Muscle layer of colon (tissue), 2 donors: ENCODE measurements around the gene ABRACL.
"Not testable (repeated sequence)": the region's sequence is repeated elsewhere in the genome, so short reads cannot be mapped to it uniquely, and the experiment has no call there.

Experiments used
- H3K27ac ChIP-seq: one replicate; pipeline ENCODE4 v1.7.0; 2013; ENCODE audit warnings: low read depth, mild to moderate bottlenecking, low read length, moderate library complexity
- H3K27me3 ChIP-seq, 2 donors: one replicate each; pipeline ENCODE4 v1.7.0; 2013; ENCODE audit warnings: low read length in 2 of 2, mild to moderate bottlenecking in 2 of 2; ENCODE audit not compliant: insufficient read depth in 2 of 2, control insufficient read depth in 1 of 2
- H3K36me3 ChIP-seq: one replicate; pipeline ENCODE4 v1.7.0; 2013; ENCODE audit warnings: mild to moderate bottlenecking, low read length; ENCODE audit not compliant: insufficient read depth
- H3K4me1 ChIP-seq: one replicate; pipeline ENCODE4 v1.7.0; 2013; ENCODE audit warnings: mild to moderate bottlenecking, low read length; ENCODE audit not compliant: insufficient read depth
- H3K4me3 ChIP-seq, 2 donors: one replicate each; pipeline ENCODE4 v1.7.0; 2013; ENCODE audit warnings: low read length in 2 of 2, low read depth in 1 of 2, mild to moderate bottlenecking in 1 of 2, moderate library complexity in 1 of 2
- H3K9ac ChIP-seq: one replicate; pipeline ENCODE4 v1.7.0; 2013; ENCODE audit warnings: low read length
- H3K9me3 ChIP-seq: one replicate; pipeline ENCODE4 v1.7.0; 2013; ENCODE audit warnings: mild to moderate bottlenecking, low read length
- donor health status: abdominal sarcoma.
- donor health status: Adenocarcinoma of cecum.

Gene ABRACL

DNA sequence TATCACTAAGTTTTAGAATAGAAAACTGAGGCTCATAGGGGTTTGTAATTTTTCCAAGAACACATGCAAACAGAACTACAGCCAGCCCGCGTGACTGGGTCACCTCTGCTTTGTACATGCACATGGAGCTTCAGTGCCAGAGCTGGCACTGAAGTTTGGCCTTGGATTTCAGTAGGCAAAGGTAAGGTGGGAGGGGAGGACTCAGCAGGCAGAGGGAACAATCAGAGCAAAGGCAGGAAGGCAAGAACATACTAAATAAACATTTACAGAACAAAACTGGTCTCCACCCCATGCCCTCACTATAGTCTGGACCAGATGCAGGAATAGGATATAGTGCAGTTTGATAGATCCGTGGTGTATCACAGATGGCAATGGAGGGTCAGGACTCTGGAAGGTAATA lies 13.6 kb upstream of the ABRACL start:
- Histone ChIP-seq H3K4me1 (peaks cover 16% of the 10 kb centered on the region), H3K9me3 (no peaks in the 10 kb centered on the region), H3K4me3 (no peak overlapping the region), H3K36me3 (no peaks in the 10 kb centered on the region), H3K27ac (no peak overlapping the region), H3K27me3 (no peaks in the 10 kb centered on the region), H3K9ac (no peak overlapping the region)

DNA sequence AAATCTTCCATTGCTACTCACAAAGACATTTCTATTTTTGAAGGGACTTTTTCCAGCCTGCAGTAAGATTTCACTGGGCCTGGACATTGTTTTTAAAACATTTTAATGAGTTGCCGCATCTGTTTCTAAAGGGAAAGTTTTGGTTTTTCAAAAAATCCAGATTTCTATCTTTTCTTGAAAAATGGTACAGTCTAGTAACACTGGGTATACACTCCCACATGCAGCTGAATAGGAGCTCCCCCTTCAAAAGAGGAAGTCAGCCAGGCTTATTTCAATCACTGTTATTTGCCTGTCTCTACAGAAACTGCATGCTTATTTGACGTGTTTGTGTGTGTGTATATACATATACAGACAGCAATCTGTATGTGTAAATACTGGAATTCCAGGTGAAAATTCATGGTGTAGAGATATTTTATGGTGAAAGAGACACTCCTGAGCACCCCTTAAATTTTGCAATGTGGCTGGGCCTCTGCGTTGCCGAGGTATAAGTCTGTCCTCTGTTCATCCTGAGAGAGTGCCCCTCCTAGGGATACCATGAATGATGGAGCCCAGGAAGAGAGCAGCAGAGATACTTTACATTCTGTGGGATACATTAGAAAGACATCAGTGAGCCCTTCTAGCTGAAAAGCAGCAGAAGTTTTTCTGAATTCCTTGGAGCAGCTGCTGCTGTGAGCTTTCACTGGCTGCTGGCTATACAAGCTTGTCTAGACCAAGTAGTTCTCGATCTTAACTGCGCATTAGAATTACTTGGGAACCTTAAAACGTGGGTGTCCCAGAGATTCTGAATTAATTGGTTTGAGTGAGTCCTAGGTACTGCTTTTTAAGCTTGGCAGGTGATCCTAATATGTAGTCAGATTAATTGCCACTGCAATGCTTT lies 12.0 kb upstream of the ABRACL start:
- H3K4me3 ChIP-seq: no peak overlapping the region
- no peak overlapping the region for H3K27ac ChIP-seq
- no peaks in the 10 kb centered on the region for H3K9me3 ChIP-seq
- H3K9ac ChIP-seq: no peak overlapping the region
- no peaks in the 10 kb centered on the region for H3K36me3 ChIP-seq
- H3K27me3 ChIP-seq: no peaks in the 10 kb centered on the region
- peaks cover 16% of the 10 kb centered on the region for H3K4me1 ChIP-seq

DNA sequence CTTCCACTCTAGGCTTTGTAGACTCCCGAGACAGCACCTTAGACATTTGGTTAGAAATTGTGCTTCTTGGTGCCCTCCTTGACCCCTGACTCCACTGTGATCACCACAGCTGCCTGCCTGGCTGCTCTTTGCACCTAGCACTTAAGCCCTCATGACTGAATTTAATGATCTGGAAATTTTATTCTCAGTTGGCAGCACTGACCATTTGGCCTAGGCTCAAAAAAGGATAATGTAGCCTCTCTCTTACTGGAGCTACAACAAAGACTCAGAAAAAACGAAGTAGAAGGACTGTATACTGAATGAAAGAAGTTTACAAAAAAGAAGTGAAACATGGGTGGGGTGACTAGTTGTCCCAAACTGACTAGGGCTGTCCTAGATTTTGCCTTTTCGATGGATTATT lies 11.3 kb upstream of the ABRACL start:
- Histone ChIP-seq H3K4me1 (peaks cover 16% of the 10 kb centered on the region), H3K27ac (no peak overlapping the region), H3K9me3 (no peaks in the 10 kb centered on the region), H3K36me3 (no peaks in the 10 kb centered on the region), H3K4me3 (no peak overlapping the region), H3K9ac (no peak overlapping the region), H3K27me3 (no peaks in the 10 kb centered on the region)

DNA sequence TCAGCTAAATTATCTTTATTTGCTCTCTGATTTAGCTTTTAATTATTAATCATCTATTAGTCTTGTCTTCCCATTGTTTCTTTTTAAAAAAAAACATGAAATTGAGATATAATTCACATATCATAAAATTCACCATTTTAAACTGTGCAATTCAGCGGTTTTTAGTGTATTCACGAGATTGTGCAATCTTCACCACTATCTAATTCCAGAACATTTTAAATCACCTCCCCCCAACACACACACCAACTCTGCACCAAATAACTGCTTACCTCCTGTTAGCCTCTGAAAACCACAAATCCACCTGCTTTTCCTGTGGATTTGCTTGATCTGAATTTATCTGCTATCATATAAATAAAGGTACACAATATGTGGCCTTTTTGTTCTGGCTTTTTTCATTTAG lies 8.8 kb upstream of the ABRACL start:
- Histone ChIP-seq H3K36me3 (no peaks in the 10 kb centered on the region), H3K27ac (no peak overlapping the region), H3K4me1 (peaks cover 16% of the 10 kb centered on the region), H3K9ac (no peak overlapping the region), H3K9me3 (no peaks in the 10 kb centered on the region), H3K27me3 (no peaks in the 10 kb centered on the region), H3K4me3 (no peak overlapping the region)

DNA sequence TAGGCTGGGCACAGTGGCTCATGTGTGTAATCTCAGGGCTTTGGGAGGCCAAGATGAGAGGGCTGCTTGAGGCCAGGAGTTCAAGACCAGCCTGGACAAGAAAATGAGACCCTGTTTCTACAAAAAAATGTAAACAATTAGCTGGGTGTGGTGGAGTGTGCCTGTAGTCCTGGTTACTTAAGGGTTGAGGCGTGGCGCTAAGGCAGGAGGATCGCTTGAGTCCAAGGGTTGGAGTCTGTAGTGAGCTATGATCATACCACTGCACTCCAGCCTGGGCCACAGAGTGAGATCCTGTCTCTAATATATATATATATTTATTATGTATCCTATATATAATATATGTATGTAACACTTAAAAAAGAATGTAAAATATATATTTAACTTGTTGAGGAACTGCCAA lies 7.9 kb upstream of the ABRACL start:
- Histone ChIP-seq H3K36me3 (no peaks in the 10 kb centered on the region), H3K27ac (no peak overlapping the region), H3K27me3 (no peaks in the 10 kb centered on the region), H3K4me3 (no peak overlapping the region), H3K9ac (no peak overlapping the region), H3K4me1 (peaks cover 16% of the 10 kb centered on the region), H3K9me3 (no peaks in the 10 kb centered on the region)

DNA sequence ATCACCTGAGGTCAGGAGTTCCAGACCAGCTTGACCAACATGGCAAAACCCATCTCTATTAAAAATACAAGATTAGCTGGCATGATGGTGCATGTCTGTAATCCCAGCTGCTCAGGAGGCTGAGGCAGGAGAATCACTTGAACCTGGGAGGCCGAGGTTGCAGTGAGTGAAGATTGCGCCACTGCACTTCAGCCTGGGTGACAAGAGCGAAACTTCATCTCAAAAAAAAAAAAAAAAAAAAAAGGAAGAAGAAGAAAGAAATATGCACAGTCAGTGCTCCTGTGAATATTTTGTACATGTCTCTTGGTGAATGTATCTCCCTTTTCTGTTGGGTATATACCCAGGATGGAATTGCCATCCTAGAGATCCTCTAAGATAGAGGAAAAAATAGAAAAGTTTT lies 3.1 kb upstream of the ABRACL start:
- peaks cover 10% of the 10 kb centered on the region for H3K4me1 ChIP-seq
- not testable (repeated sequence) for H3K9ac ChIP-seq, H3K4me3 ChIP-seq, H3K27me3 ChIP-seq, H3K9me3 ChIP-seq, H3K36me3 ChIP-seq, H3K27ac ChIP-seq

DNA sequence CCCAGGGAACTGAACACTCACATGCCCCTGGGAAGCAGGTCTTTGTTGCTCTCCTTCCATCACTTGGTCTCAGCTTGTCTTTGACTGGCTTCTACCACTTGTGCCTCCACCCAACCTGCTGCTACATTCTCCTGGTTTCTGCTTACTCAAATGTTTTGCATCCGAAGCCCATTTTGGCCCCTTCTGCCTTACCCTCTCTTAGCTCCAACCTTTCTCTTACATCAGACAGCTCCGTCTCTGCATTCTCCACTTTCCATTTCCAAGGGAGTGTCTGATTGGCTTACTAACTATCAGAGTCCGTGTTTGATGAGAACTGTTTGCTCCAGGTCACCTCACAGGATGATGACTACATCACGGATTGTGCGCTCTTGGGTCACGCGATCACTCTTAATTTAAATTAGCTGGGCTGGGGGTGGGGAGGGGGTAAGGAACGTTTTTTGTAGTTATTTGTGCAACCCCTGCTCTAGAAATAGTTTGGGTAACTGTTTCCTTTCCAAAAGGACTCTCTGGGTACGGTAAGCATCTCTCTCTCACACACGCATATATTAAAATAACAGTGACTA lies 844 bp upstream of the ABRACL start:
- no peaks in the 10 kb centered on the region for H3K27me3 ChIP-seq
- H3K4me1 ChIP-seq: peaks cover 10% of the 10 kb centered on the region
- H3K36me3 ChIP-seq: no peaks in the 10 kb centered on the region
- H3K9me3 ChIP-seq: no peaks in the 10 kb centered on the region
- H3K4me3 ChIP-seq: peak overlapping the region; percentile 95
- H3K9ac ChIP-seq: peak overlapping the region; percentile 89
- H3K27ac ChIP-seq: peak overlapping the region; percentile 83

DNA sequence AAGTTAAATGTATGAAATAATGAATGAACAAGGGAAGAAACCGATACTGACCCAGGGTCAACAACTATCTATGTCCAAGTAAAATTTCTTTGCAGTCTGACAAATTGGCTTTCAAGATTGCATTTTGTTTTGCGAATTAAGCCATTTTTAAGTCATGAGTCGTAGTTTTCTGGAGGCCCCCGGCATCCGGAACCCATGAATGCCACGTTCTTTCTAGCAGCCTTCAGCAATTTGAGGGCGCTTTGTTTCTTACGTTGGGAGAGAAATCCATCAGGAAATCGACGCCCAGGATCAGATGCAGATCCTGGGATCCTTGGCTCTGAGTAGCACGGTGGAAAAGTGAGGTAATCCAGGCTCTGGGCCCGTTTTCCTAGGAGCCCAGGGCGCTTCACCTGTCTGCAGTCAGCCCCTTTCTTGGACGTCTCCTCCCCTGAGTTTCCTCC lies 309 bp upstream of the ABRACL start:
- H3K27me3 ChIP-seq: no peaks in the 10 kb centered on the region
- H3K9me3 ChIP-seq: no peaks in the 10 kb centered on the region
- peaks cover 10% of the 10 kb centered on the region for H3K4me1 ChIP-seq
- no peaks in the 10 kb centered on the region for H3K36me3 ChIP-seq
- H3K9ac ChIP-seq: peak overlapping the region; percentile 89
- H3K27ac ChIP-seq: peak overlapping the region; percentile 83
- H3K4me3 ChIP-seq: peak overlapping the region; percentile 95

DNA sequence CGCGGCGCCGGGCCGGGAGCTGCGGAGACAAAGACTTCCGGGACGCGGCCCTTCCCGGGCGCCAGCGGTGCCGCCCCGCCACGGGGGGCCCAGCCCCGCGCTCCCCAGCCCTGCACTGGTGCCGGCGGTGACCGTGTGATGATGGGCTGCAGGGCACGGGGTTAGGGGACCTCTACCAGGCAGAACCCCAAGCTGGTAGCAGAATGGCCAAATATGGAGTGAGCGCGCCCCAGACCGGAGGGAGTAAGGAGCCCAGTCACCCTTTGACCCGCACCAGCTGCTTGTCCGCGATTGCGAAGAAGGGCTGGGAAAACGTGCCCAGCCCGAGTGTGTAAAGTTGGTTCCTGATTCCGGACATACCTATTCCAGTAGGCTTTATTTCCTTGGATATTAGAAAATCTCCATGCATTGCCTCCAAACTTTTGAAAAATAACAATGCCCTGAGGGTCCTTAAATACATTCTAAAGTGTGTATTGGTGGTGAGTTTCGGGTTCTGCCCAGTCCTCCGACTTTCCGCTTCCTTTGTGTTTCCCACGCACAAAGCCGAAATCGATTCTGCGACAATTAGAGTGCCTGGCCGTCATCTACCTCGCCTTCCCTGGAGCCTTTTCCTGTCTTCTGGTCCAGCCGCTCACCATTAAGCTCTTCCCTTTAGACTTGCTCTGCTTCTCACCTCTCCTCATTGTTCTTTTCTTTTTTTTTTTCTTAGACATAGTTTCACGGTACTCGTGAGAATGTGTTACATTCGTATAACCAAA lies 1.1 kb downstream of the ABRACL start:
- no peaks in the 10 kb centered on the region for H3K9me3 ChIP-seq

DNA sequence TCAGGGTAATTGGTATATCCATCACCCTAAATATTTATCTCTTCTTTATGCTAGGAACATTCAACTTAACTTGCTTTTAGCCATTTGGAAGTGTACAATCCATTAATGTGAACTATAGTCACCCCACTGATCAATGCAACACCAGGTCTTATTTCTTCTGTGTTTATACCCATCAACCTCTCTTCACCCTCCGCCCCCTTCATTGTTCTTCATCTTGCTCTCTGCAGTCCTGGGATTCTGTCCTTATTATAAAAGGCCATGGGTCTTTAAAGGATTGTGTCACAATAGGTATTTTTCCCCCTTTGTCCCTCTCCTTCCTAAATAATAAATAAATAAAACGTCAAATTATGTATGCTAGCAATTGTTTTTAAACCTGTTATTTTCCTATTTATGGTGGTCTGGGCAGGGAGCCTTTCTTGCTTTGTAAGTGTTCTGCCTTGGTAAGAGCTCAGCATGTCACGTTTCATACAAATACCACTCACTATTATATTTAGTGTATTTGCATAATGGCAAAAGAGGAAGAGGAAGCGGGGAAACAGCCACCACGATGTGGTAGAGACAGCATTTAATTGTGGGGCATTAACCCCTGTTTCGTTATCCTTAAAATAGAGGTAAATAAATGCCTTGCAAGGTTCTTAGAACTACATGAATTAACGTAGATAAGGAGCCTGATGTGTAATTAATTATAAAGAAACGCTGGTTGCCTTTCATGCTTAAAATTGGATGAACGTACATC lies 1.9 kb downstream of the ABRACL start:
- no peak overlapping the region for H3K27ac ChIP-seq
- peaks cover 3% of the 10 kb centered on the region for H3K36me3 ChIP-seq
- peak overlapping the region in 1 of 2 donors; percentile 95 for H3K4me3 ChIP-seq
- peak overlapping the region; percentile 89 for H3K9ac ChIP-seq
- no peaks in the 10 kb centered on the region for H3K27me3 ChIP-seq
- H3K4me1 ChIP-seq: peaks cover 10% of the 10 kb centered on the region
- no peaks in the 10 kb centered on the region for H3K9me3 ChIP-seq

More for the DNA sequence above, 1.1 kb downstream of the ABRACL start:
- Histone ChIP-seq H3K27ac (peak overlapping the region; percentile 83), H3K4me1 (peaks cover 10% of the 10 kb centered on the region), H3K27me3 (no peaks in the 10 kb centered on the region), H3K9ac (peak overlapping the region; percentile 89), H3K4me3 (peak overlapping the region; percentile 95), H3K36me3 (peaks cover 3% of the 10 kb centered on the region)

DNA sequence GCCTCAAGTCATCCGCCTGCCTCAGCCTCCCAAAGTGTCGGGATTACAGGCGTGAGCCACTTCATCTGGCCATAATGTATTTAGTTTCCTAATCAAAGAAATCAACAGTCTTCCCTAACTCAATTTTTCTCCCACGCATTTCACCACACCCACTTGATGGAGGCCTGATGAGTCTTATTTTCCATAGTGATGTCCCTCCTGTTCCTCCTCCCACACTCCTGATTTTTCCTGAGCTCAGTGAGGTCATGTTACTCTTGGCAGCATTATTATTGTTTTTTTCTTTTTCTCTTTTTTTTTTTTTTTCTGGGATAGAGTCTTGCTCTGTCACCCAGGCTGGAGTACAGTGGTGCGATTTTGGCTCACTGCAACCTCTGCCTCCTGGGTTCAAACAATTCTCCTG lies 8.9 kb downstream of the ABRACL start:
- no peaks in the 10 kb centered on the region for H3K9me3 ChIP-seq
- H3K27ac ChIP-seq: no peak overlapping the region
- H3K4me3 ChIP-seq: no peak overlapping the region
- H3K4me1 ChIP-seq: no peaks in the 10 kb centered on the region
- no peak overlapping the region for H3K9ac ChIP-seq
- peaks cover 3% of the 10 kb centered on the region for H3K36me3 ChIP-seq
- no peaks in the 10 kb centered on the region for H3K27me3 ChIP-seq
